Fibroblast of skin of right biceps (primary cell): ENCODE measurements around the gene CLK2.
A peak's percentile ranks its signal among the peaks of the same experiment; 100 is the strongest.
"Not testable (repeated sequence)": the region's sequence is repeated elsewhere in the genome, so short reads cannot be mapped to it uniquely, and the experiment has no call there.

Source experiments
- DNase-seq: peaks from one replicate; pipeline ENCODE4 v3.0.0-alpha.2; 2013

Gene CLK2

DNA sequence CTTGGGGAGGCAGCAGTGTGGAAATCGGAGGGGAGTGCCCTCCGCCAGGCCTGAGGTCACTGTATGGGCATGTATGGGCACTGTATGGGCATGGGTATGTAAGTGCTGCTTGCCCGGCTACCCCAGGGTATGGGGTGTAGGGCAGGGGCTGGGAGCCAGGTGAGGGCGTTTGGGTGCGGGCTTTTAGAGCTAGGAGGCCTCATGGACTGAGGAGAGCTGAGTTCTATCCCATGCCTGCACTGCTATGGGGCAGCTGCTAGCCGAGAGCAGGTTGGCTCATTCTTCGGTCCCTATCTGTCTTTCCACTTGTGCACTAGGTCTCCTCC lies 22.6 kb upstream of the CLK2 start:
- DNase-seq: no peak

DNA sequence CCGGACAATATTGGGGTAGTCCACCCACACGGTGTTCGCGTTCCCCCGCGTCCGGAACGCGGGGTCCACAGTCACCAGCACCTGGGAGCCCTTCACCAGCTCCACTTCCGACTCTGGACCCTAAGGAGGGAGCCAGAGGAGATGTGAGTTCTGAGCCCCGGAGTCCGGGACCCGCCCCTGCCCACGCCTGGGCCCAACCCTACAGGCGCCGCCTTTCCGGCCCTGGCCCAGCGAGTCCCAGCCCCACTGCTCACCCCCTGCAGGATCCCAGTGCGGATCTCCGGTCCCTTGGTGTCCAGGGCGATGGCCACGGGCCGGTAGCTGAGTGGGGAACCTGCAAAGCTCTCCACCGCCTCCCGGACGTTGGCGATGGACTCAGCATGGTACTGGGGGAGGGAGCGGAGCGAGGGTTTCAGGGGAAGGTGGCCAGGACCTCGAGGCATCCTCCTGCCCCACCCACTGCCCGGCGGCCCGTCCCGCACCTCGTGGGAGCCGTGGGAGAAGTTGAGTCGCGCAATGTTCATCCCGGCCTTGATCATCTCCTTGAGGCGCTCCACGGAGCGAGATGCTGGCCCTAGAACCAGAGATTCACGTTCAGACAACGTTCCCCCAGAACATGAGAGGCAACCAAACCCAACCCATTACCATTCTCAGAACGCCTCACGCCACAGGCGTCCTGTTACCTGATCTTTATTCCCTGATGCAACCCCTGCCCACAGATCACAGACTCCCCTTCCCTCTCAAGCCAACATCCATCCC lies 22.1 kb upstream of the CLK2 start:
- DNase-seq: no peak

DNA sequence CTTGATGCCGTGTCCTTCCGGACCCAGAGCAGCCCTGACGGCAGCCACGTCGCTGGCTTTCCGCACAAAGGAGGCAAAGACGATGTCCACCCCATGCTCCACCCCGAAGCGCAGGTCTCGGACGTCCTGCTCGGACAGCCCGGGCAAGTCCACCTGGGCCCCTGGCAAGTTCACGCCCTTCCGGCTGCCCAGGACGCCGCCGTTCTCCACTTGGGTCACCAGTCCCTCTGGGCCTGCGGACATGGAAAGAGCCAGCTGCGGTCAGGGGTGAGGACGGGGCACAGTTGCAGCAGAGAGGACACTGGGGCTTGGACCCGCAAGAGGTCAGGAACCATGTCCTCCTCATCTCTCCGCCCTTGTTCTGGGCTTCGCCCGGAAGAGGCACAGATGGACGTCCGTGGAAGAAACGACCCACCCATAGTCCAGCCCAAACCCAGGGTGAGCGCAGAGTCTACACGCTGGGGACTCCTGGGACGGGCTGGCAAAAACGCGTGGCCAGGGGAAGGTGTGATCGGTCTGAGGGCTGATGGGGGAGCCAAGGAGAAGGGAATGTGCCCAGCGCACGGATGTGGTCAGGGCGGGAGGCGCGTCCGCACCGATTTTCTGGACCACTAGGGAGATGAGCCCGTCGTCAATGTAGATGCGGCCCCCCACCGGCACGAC lies 21.3 kb upstream of the CLK2 start:
- no peak for DNase-seq

DNA sequence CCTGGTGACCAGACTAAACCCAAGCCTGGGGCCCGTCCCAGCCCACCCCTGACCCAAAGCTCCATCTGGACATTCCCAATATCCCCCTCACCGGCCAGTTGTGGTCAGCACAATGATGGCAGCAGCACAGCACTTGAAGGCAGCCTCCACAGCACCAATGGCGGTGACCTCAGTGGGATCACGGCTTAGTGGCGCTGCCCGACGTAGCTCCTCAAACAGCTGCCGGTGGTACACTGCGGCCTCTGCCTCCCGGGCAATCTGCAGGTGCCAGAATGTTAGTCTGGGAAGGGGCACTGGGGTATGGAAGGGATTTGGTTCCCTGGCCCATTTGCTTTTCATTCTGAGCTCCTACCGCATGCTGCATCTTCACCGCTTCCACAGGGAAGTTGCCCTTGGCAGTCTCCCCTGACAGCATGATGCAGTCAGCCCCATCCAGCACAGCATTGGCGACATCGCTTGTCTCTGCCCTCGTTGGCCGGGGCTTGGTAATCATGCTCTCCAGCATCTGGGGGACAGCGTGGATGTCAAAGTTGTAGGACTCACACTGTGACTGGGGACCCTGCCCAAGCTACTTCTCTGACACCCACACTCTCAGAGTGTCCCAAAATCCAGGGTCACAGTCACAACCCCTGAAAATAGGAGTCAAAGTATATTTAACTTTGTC lies 19.9 kb upstream of the CLK2 start:
- no peak for DNase-seq

DNA sequence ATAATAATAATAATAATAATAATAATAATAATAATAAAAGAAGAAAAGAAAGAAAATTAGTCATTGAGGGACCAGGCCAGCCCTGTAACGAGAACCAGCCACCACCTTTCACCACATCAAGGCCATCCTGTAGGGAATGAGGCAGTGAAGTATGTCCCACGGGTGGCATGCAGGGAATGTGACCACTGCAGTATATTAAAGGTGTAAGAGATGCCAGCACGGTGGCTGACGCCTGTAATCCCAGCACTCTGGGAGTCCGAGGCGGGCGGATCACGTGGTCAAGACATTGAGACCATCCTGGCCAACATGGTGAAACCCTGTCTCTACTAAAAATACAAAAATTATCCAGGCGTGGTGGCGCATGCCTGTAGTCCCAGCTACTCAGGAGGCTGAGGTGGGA lies 17.7 kb upstream of the CLK2 start:
- DNase-seq: not testable (repeated sequence)

DNA sequence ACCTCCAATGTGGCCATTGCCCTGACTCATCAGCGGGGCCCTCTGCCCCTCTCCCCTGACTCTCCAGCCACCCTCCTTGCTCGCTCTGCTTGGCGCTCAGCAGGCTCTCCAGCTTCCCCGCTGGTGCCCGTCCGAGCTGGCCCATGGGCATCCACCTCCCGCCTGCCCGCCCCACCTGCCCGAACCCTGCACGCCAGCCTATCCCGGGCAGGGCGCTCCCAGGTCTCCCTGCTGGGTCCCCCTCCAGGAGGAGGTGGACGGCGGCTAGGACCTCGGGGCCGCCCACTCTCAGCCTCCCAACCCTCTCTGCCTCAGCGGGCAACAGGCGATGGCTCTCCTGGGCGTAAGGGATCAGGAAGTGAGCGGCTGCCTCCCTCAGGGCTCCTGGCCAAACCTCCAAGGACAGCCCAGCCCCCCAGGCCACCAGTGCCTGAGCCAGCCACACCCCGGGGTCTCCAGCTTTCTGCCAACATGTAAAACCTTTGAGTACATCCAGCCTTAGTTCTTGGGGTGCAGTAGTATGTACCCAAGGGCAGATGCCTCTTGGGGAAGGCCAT lies 14.8 kb upstream of the CLK2 start:
- DNase-seq: no peak

DNA sequence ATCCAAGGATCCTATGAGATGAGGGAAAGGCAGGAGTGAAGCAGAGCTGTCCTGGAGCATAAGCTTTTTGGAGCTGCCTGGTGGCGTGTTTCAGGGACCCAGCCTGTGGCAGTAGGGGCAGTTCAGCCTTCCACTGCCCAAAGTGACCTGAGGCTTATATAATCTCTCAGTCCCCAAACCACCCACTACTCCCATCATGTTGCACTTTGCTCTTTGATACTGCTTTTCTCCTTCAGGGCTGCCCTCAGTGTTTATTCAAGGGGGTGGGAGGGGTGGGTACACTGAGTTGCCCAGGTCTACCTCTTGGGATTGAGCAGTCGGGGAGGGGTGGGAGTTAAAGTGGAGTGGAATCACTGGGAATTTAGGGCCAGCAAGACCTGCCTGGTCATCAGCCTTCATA lies 13.2 kb upstream of the CLK2 start:
- DNase-seq: no peak

DNA sequence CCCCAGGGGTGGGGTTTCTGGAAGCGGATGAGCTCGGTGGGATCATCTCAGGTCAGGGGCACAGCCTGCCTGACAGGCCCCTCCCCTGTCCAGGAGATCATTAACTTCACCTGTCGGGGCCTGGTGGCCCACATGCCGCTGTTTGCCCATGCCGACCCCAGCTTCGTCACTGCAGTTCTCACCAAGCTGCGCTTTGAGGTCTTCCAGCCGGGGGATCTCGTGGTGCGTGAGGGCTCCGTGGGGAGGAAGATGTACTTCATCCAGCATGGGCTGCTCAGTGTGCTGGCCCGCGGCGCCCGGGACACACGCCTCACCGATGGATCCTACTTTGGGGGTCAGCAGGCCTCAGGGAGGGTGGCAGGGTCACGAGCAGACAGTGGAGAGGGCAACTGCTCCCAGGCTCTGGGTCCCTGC lies 12.3 kb upstream of the CLK2 start:
- DNase-seq: no peak

DNA sequence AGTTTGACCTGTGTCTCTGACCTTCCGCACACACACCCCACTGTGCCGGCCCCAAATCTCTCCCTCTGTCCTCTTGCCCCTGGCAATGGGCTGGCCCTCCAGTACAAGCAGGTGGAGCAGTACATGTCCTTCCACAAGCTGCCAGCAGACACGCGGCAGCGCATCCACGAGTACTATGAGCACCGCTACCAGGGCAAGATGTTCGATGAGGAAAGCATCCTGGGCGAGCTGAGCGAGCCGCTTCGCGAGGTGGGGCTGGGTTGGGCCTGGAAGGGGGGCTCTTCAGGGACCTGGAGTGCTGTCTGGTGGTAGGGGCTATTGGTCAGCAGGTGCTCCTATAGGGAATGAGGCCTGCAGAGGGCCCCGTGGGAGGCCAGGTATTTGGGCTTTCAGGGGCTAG lies 11.8 kb upstream of the CLK2 start:
- no peak for DNase-seq

DNA sequence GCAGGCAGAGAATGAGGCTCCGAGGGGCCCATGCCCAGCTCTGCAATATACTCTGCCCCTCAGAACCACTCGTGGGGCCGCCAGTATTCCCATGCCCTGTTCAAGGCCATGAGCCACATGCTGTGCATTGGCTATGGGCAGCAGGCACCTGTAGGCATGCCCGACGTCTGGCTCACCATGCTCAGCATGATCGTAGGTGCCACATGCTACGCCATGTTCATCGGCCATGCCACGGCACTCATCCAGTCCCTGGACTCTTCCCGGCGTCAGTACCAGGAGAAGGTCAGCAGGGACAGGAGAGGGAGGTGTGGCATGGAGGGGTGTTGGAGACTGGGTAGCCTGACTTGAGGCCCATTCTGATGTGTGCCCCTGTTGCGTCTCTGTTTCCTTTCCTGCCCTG lies 11.2 kb upstream of the CLK2 start:
- no peak for DNase-seq

DNA sequence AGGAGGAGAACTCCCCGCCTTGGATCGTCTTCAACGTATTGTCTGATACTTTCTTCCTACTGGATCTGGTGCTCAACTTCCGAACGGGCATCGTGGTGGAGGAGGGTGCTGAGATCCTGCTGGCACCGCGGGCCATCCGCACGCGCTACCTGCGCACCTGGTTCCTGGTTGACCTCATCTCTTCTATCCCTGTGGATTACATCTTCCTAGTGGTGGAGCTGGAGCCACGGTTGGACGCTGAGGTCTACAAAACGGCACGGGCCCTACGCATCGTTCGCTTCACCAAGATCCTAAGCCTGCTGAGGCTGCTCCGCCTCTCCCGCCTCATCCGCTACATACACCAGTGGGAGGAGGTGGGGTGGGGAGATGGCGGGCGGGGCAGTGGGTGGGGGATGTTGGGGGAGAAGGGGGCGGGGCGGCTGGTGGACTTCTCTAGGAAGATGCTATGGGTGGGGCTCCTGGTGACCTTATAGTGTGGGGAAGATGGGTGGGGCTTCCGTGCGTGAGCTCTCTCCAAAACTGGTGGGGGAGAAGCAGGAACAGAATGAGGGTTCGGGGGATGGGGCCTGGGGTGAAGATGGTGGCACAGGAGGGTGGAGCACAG lies 9.3 kb upstream of the CLK2 start:
- DNase-seq: no peak

DNA sequence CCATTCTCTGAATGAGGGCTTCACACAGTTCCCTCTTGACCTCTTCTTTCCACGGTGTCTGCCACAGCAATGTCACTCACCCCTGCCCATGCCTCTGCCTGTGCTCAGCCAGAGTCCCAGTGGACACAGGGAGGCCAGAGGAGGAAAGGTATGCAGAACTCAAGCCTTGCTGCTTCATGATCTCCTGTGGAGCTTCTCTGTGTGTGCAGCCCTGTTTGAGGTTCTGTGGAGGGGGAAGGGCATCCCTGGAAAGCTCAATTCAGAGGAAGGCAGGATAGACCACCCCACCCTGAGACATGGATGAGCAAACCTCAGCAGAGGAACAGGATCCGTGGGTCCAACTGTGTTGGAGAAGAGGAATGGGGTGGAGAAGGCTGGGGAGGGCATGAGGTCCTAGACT lies 6.0 kb upstream of the CLK2 start:
- no peak for DNase-seq

DNA sequence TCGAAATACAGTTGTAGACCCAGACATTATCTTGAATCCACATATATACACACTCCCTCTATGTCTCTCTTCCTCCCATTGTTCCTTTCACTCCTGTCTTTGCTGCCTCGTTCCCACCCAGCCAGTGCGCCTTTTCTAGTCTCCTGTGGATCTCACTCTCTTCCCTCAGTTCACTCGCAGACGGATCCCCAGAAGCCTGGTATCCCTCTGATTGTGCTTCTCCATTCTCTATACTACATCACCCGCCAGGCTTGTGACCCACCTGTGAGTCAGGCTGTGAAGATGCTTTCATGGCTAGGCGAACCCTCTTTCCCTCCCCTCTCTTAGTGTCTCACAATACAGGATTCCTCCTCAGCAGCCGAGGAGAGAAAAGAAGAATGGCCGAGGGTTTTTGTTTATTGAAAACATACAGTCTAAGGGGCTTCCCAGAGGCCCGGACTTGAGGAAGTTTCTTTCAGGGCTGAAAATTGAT lies 5.4 kb upstream of the CLK2 start:
- DNase-seq: peak; percentile 9

DNA sequence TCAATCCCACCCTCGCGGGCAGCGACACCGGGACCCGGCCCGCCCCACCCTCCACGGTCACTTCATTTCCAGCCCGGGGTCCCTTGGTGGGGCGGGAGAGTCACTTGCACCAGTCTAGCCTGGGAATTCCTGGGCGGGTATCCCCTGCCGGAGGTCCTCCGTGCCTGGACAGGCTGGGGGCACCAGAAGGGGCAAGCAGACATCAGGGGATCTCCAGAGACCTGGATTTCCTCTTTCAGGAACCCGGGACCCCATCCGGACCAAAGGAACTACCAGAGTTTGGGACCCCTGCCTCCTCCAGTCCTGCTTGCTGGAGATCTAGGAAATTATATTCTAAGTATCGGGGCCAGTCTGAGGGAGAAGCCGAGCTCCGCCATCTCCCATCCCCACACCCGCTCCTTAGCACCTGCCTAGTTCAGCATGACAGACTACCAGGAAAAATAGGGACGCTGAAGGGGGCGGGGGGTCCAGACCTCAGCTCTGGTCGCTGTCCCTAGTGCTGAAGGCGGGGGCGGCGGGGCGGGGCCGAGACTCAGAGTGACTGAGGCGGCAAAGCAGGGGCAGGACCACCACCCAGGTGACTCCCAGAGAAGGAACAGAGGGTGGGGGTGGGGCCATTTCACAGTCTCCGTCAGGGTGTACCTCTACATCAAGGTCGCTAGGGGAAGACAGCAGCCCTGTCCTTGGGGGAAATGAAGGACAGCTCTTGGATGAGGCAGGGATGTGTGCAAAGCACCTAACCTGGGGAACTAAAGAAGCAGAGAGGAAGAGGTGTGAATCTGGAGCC lies 4.8 kb upstream of the CLK2 start:
- DNase-seq: peak; percentile 36

DNA sequence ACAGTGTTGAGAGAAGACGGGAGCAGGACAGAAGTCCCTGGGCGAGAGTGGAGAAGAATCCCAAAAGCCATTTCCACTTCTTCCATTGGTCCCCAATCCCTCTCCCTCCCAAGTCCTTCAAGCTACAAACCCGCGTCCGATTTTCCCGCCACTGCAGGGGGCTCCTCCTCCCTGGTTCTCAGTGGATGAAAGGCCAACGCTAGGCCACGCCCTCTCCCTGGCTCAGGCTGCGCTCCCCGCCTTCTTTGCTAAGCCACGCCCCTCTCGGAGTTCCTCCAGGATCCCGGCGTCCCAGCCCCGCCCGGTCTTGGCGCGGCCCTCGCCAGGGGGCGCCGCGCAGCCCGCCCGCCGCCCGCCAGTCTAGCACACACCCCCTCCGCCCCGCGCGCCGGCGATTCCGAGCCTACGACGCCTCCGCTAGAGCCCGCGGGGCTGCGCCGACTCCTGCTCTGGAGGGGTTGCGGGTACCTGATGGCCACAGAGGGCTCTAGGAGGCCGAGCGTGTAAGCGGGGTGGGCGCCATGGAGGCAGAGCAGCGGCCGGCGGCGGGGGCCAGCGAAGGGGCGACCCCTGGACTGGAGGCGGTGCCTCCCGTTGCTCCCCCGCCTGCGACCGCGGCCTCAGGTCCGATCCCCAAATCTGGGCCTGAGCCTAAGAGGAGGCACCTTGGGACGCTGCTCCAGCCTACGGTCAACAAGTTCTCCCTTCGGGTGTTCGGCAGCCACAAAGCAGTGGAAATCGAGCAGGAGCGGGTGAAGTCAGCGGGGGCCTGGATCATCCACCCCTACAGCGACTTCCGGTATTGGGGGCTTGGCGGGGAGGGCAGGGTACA lies 4.0 kb upstream of the CLK2 start, which contains the start of gene HCN3:
TSS of gene HCN3 (plus strand) at position 394 of the 832 bp plus-strand sequence. CDS start at position 522, 128 bp downstream.
- DNase-seq: peak; percentile 95

DNA sequence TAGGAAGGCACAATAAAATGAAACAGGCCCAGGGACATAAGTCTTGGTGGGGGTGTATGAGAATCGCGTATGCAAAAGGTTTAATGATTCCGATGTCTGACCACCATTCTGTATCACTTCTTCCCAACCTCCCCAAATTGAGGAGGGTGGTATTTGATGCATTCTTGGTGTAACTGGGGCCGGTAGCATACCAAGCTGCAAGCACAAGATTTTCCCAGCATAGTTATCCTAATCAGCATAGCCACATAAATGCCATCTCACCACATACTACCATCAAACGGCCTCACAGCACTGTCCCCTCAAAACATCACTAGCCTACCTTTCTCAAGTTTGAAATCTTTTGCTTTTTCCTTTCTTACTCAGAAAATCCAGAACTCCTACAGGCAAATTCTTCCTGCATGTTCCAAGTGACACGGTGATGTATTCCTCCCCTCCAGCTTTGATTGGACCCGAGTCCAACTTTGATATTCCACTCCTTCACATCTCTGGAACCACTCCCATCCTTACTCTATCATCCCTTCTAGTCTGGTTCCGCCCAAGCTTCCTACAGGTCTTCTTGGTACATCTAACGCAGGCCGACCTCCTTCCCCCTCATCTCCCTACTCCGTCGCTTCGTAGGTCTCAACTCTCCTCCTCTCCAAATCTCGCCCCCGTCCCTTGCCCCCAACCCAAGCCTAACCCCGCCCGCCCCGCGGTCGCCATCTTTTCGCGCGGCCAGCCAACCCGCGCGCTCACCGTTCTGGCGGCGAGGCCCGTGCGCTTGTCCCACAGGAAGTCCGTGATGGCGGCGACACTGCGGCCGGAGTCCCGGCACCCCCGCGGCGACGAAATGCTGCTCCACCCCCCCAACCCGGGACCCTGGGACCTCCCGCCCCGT lies 600 bp downstream of the CLK2 start:
- DNase-seq: peak; percentile 66

DNA sequence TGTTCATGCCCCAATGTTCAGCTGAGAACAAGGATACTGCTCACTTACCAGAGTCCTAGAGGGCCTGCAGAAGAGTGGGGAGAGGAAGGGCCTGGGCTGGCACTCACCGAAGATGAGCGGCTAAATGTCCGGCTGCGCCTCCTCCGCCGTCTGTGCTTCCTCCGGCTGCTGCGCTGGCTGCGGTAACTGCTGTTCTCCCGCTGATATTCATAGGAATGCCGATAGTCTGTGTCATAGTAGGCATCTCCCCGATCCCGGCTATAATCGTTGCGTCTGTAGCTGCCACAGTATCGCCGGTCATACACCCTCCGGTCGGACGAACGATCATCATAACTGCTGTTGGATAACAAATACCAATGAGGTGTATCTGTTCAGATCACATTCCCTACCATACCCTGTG lies 3.9 kb downstream of the CLK2 start:
- DNase-seq: no peak

DNA sequence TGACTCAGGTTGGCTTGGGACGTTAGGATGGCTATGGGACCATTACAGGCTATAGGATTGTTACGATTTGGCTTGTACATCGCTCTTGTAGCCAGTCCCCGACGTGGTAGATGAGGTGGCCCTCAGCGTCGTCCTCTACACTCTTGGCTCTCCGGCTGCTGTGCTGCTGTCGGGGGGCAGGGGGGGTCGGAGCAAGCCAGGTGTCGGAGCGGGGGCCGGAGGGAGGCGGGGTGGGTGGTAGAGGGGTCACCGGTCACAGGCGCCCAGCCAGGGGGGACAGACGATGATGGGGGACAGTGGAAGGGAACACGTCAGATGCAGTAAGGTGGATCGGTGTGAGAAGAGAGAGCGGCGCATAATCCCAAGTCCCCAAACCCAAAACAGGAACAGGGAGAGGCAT lies 4.7 kb downstream of the CLK2 start:
- no peak for DNase-seq

DNA sequence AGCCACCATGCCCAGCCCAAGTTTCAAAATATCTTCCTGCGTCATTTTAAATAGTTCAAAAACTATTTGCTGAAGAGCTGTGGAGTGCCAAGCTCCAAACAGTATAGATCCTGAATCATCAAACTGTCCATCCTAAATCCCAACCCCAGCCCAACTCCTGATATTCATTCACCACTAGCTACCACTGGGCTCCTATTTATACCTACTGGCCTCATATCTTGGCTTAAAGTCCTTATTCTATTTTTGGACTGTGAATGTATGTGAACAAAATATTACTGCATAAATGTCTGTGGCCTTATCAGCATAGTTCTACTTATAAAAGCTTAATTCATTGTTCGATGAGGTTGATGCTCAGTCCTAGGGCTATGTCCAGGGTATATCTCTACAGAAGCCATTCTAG lies 5.9 kb downstream of the CLK2 start:
- DNase-seq: no peak

DNA sequence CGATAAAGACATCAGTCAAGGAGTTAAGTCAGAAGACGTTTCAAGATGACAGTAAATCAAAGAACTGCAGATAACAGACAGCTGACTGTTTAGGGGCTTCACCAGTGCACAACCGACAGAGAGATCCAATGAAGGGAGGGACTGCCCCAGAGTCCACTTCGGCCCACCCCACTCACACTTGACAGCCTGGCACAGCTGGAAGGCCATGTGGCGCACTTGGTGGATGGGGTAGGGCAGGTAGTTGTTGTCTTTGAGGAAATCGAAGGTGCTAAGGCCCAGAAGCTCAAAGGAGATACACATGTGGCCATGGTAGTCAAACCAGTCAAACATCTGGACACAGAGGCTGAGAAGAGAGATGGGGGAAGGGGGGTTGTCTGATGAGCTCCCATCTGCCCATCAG lies 6.8 kb downstream of the CLK2 start:
- DNase-seq: no peak

DNA sequence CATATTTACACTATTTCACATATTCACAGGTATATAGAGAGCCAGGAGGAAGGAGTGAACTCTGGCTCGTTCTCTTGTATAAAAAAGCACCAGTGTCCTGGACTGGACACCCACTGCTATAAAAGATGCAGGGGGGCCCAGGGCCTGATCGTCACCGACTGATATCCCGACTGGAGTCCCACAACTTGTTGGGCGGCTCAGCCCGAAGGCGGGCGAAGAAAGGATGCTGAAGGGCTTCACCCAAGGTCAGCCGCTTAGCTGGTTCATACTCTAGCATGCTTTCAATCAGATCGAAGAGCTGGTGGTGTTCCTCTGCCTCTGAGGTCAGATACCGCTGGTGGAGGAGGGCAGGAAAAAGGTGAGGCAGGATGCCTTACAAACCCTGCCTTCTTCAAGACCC lies 10.2 kb downstream of the CLK2 start:
- no peak for DNase-seq
